ENCODE results near the gene SEMA4D.
"Not testable (repeated sequence)": the region's sequence is repeated elsewhere in the genome, so short reads cannot be mapped to it uniquely, and the experiment has no call there.

SEMA4D gene

DNA sequence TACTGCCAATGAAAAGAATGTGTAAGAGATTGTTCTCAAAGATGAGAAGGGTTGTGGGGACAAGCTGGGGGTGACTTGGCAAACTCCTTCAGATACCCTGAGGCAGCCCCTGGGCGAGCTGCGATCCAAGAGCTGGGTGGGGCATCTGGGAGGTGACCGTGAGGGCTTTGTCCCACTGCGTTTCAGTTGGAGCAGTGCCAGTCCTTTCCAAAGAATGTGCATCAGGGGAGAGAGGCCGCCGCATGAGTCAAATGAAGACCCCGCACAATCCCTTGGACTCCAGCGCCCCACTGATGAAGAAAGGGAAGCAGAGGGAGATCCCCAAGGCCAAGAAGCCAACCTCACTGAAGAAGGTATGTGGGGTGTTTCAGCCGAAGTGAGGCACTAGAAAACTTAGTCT, 151.2 kb downstream of the SEMA4D start:
- Histone ChIP-seq H3K27ac (replicated peaks) (no peak overlapping the region), H3K27me3 (ENCODE audit: insufficient read depth, poor library complexity, severe bottlenecking) (no peaks in the 10 kb centered on the region), H3K4me3 (replicated peaks; ENCODE audit: insufficient read depth, low read length) (no peak overlapping the region)
- DNase-seq (ENCODE audit: low read depth in 1 of 2, low spot score in 1 of 2) = no peak
- no peak for TF ChIP-seq POLR2AphosphoS5 (IDR thresholded peaks at IDR 0.05; ENCODE audit: low read depth)
- TF ChIP-seq CTCF (IDR thresholded peaks at IDR 0.05; ENCODE audit: insufficient read depth, low read length) = no peak
- no peak for TF ChIP-seq GABPA (IDR thresholded peaks at IDR 0.05; ENCODE audit: low read depth)
- TF ChIP-seq SPI1 (IDR thresholded peaks at IDR 0.05; ENCODE audit: borderline replicate concordance, low read depth) = no peak
- TF ChIP-seq, protein P1, sequence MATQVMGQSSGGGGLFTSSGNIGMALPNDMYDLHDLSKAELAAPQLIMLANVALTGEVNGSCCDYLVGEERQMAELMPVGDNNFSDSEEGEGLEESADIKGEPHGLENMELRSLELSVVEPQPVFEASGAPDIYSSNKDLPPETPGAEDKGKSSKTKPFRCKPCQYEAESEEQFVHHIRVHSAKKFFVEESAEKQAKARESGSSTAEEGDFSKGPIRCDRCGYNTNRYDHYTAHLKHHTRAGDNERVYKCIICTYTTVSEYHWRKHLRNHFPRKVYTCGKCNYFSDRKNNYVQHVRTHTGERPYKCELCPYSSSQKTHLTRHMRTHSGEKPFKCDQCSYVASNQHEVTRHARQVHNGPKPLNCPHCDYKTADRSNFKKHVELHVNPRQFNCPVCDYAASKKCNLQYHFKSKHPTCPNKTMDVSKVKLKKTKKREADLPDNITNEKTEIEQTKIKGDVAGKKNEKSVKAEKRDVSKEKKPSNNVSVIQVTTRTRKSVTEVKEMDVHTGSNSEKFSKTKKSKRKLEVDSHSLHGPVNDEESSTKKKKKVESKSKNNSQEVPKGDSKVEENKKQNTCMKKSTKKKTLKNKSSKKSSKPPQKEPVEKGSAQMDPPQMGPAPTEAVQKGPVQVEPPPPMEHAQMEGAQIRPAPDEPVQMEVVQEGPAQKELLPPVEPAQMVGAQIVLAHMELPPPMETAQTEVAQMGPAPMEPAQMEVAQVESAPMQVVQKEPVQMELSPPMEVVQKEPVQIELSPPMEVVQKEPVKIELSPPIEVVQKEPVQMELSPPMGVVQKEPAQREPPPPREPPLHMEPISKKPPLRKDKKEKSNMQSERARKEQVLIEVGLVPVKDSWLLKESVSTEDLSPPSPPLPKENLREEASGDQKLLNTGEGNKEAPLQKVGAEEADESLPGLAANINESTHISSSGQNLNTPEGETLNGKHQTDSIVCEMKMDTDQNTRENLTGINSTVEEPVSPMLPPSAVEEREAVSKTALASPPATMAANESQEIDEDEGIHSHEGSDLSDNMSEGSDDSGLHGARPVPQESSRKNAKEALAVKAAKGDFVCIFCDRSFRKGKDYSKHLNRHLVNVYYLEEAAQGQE (IDR thresholded peaks at IDR 0.05; ENCODE audit: insufficient replicate concordance, low read depth) = no peak

- Histone ChIP-seq H3K27me3 (ENCODE audit: insufficient read depth, poor library complexity, severe bottlenecking) (no peaks in the 10 kb centered on the region), H3K4me3 (replicated peaks; ENCODE audit: insufficient read depth, low read length) (no peak overlapping the region), H3K27ac (replicated peaks) (no peak overlapping the region)
- DNase-seq (ENCODE audit: low read depth in 1 of 2, low spot score in 1 of 2) = no peak
- TF ChIP-seq CTCF (IDR thresholded peaks at IDR 0.05; ENCODE audit: insufficient read depth, low read length) (no peak), SPI1 (IDR thresholded peaks at IDR 0.05; ENCODE audit: borderline replicate concordance, low read depth) (no peak), GABPA (IDR thresholded peaks at IDR 0.05; ENCODE audit: low read depth) (no peak), POLR2AphosphoS5 (IDR thresholded peaks at IDR 0.05; ENCODE audit: low read depth) (no peak)
- TF ChIP-seq, protein P1 (IDR thresholded peaks at IDR 0.05; ENCODE audit: insufficient replicate concordance, low read depth) = no peak
Measured at GRCh38 chr9:89345476-89345875, 152.4 kb downstream of the SEMA4D start.

DNA sequence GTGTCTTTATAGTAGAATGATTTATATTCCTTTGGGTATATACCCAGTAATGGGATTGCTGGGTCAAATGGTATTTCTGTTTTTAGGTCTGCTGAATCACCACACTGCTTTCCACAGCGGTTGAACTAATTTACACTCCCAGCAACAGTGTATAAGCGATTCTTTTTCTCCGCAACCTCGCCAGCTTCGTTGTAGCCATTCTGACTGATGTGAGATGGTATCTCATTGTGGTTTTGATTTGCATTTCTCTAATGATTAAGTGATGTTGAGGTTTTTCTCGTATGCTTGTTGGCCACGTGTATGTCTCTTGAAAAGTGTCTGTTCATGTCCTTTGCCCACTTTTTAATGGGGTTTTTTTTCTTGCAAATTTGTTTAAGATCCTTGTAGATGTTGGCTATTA, 154.1 kb downstream of the SEMA4D start:
- H3K27me3 ChIP-seq (ENCODE audit: insufficient read depth, poor library complexity, severe bottlenecking); H3K4me3 ChIP-seq (replicated peaks; ENCODE audit: insufficient read depth, low read length); H3K27ac ChIP-seq (replicated peaks); DNase-seq (ENCODE audit: low read depth in 1 of 2, low spot score in 1 of 2): not testable (repeated sequence)

DNA sequence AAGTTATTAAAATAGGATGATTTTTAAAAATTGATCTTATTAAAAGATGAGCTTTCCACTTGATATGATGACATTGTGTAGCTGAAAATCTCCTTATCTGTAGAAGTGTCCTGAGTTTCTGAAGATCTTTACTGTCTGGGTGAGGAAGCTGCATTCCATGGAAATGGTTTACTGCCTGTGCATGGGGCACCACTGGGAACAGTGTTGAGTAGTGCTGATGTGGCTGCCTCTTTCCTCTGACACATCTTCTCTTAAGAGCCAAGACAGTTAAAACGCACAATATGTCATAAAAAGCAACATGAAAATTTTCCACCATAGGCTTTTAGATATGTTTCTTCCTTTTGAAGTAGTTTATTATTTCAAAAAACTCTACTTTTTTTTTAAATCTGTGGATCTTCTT, 155.0 kb downstream of the SEMA4D start:
- Histone ChIP-seq H3K4me3 (replicated peaks; ENCODE audit: insufficient read depth, low read length) (no peak overlapping the region), H3K27ac (replicated peaks) (no peak overlapping the region), H3K27me3 (ENCODE audit: insufficient read depth, poor library complexity, severe bottlenecking) (no peaks in the 10 kb centered on the region)
- no peak for DNase-seq (ENCODE audit: low read depth in 1 of 2, low spot score in 1 of 2)
- TF ChIP-seq CTCF (IDR thresholded peaks at IDR 0.05; ENCODE audit: insufficient read depth, low read length) (no peak), GABPA (IDR thresholded peaks at IDR 0.05; ENCODE audit: low read depth) (no peak), SPI1 (IDR thresholded peaks at IDR 0.05; ENCODE audit: borderline replicate concordance, low read depth) (no peak), POLR2AphosphoS5 (IDR thresholded peaks at IDR 0.05; ENCODE audit: low read depth) (no peak)
- TF ChIP-seq, protein P1 (IDR thresholded peaks at IDR 0.05; ENCODE audit: insufficient replicate concordance, low read depth) = no peak

Measured in HL-60 (cell line).